HG02884 (cell line): ENCODE data around the gene DMRT3.

Experiments used
- ATAC-seq: cut with Tn5 transposase; IDR thresholded peaks from one replicate; pipeline ENCODE4 v1.9.1; 2021; ENCODE audit warnings: mild to moderate bottlenecking, moderate library complexity; ENCODE audit not compliant: unreplicated experiment

Gene DMRT3, protein sequence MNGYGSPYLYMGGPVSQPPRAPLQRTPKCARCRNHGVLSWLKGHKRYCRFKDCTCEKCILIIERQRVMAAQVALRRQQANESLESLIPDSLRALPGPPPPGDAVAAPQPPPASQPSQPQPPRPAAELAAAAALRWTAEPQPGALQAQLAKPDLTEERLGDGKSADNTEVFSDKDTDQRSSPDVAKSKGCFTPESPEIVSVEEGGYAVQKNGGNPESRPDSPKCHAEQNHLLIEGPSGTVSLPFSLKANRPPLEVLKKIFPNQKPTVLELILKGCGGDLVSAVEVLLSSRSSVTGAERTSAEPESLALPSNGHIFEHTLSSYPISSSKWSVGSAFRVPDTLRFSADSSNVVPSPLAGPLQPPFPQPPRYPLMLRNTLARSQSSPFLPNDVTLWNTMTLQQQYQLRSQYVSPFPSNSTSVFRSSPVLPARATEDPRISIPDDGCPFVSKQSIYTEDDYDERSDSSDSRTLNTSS

GRCh38 chr9:976258-976942 is at the start of gene DMRT3:
DMRT3 (plus strand) TSS chr9:976655; CDS start chr9:977002, 347 bp downstream.
- no peak for ATAC-seq

- no peak for ATAC-seq
Measured at GRCh38 chr9:926976-927375, 49.5 kb upstream of the DMRT3 start.

DNA sequence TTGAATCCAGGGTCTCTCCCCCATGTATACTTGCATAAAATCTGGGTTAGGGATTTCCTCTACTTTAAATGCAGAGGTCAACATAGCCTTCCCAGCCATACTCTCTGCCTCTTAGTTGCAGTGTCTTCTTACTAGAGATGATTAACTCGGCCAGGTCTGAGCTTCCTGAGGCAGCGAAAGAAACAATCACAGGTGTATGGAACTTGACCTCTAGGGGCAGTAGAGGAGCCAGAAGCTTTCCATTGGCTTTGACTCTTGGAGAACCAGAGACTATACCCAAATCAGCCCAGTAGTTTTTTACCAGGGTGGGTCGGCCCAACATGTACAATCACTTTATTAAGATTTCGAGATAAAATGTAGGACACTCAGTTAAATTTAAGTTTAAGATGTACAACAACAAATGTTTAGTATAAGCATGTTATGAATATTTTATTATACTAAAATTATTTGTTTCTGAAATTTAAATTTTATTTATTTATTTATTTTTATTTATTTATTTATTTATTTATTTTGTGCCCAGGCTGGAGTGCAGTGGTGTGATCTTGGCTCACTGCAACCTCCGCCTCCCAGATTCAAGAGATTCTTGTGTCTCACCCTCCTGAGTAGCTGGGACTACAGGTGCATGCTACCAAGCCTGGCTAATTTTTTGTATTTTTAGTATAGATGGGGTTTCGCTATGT is 48.0 kb upstream of the DMRT3 start:
- no peak for ATAC-seq

DNA sequence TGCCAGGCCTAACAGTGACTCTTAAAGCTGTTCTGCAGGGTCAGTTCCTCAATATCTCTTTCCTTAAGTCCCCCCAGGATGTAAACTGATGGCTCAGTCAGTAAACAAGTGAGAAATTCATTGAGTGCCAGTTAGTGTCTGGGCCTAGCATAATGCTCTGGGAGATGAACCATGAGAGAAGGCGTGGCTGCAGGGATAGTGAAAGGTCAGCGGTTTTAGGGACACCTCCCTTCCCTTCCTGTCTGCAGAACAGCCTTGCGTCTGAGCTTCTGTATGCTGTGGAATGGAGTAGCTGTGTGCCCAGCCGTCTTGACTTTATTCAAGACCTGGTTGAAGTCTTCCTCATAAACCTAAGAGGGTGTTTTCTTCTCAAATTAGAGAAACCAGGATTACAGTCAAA is 46.7 kb upstream of the DMRT3 start:
- no peak for ATAC-seq

GRCh38 chr9:933356-933755 is 43.1 kb upstream of the DMRT3 start:
- no peak for ATAC-seq

DNA sequence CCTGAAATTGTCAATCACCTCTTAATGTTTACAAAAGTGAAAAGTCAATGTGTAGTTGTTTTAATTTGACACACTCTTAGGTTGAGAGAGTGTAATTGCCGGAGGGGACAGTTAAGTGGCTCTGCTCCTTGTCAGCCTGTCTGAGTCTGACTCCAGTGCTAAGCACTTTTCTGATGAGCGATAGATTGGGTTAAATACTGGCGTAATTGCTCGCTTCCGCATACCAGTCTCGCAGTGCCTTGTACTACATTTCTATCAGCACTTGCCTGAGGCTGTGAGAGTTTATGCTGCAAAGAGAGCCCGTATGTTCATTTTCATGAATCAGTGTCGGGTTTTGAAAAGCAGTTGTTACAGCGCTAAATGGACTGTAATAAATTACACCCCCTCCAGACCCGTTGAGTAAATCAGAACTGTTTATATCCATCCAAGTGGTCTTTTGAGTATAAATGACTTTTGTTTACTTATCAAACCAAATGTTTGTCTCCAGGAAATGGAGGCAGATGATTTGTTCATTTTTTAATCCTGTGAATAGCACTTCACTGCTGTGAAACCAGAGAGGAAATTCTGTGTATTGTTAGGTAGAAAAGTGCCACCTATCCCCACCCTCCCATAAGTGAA is 41.0 kb upstream of the DMRT3 start:
- ATAC-seq = no peak

DNA sequence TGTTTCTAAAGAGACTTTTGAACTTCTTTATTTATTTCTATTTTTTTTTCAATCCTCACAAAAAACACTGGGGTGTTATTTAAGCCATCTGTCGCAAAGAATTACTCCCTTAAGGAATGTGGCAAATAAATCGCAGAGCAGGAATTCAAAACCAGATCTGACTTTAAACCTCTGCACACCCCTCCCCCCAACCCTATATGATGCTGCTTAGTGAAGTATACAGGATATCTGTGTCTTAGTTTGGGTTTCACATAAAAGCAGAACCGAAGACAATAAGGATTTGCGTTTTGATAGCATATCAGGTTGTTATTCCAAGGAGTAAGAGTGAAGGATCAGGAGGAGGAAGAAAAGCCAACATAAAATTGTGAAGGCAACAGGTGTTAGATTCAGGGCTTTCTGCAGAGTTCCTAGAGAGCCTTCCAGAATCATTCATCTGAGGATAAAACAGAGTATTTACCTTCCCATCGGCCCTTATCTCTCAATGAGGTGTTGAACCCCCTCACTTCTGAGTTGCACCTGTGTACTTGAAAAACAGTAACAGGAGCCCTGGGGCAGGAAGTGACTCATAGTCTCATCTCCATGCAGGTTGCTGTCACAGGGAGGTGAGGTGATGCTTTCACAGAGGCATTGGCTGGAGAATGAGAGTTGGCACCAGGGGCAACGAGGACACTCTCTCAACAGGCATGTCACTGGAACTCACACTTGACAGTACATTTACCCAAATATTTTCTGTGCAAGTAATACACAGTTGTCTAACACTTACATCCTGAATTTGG is 33.5 kb upstream of the DMRT3 start:
- no peak for ATAC-seq

GRCh38 chr9:947985-948384 is 28.5 kb upstream of the DMRT3 start:
- no peak for ATAC-seq

- no peak for ATAC-seq
Measured at GRCh38 chr9:948497-948896, 28.0 kb upstream of the DMRT3 start.

DNA sequence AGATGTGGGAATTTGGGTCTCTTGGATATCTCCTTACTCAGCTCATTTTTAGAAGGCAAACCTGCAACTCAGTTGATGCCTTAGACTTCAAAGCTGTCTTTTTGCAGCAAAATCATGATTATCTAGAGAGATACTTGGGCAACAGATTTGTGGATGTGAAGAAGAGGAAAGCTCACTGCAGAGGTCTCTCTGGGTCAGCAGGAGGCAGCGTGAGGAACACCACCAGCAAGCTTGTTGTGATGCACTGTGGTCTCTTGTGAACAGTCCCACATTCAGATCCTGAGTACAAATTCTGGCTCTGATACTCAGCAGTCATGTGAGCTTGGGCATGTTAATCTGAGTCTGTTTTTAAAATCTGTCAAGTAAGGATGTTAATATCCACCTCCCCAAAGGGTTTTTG is 26.3 kb upstream of the DMRT3 start:
- ATAC-seq = no peak

DNA sequence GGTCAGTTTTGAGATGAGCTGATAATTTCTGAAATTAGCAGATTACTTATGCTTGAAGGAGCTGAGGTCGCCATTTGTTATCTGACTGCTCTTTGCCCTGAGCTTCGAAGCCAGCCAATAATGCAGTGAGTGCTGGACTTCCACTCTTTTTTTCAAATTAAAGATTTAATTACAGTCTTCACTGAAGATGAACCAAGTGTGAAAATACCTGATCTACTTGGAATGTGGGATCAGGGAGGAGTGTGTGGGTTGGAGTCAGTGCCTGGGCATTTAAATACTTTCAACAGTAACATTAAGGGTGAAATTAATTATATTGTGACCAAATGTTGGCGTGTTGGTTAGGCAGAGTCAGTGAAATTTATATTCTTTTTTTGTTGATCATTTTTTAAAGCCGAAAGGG is 23.9 kb upstream of the DMRT3 start:
- no peak for ATAC-seq

DNA sequence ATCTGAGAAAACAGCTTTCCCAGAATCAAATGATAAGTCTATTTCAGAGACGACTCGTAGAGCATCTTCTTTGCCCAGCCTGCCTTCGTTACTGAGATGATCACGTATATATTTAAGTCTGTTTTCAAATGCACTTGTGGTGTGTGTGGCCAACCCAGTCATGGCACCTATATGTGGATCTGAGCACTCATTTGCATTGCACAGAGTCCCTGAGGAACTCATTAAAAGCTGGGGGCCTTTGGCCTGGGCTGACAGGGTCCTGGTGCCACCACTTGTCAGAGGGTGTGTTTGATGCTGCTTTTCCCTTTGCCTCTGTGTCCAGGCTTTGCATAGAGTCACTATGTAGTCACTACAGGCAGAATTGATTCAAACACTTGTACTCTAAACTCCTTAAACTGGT is 17.4 kb upstream of the DMRT3 start:
- ATAC-seq = no peak

GRCh38 chr9:959914-960313 is 16.5 kb upstream of the DMRT3 start:
- ATAC-seq = no peak

DNA sequence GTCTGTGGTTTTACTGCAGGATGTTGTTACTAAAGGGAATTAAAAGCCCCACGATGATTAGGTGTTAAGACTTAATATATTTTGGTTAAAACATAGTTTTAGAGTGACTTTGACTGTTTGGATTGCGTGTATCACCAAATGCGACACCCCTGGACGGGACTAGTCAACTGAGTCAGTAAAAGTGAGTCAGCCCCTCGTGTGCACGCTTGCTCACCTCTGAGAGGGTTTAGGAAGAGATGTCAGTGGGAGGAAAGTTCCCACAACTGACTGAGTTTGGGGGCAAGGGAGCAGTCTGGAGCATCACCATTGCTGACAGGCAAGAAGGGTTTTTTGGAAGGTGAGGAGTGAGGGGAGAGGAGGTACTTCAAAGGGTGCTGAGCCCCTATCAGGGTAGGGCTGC is 14.4 kb upstream of the DMRT3 start:
- no peak for ATAC-seq

GRCh38 chr9:965497-965896 is 11.0 kb upstream of the DMRT3 start:
- ATAC-seq = no peak

DNA sequence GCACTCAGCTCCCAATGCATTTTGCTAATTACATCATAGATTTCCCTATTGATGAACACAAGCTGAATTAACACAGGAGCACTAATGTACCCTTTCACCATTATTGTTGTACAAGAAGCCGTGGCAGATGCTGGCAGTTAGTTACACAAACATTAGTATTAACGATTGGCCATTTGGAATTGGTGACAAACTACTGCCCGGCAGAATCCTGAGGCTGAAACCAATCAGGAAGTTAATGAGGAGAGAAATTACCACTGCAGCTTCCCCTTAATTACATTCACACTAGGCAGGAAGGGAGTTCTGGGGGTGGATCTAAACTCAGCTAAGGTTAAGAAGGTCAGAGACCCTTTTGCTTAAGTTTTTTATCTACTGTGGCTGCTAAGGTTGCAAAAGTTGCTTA is 9.6 kb upstream of the DMRT3 start:
- no peak for ATAC-seq

DNA sequence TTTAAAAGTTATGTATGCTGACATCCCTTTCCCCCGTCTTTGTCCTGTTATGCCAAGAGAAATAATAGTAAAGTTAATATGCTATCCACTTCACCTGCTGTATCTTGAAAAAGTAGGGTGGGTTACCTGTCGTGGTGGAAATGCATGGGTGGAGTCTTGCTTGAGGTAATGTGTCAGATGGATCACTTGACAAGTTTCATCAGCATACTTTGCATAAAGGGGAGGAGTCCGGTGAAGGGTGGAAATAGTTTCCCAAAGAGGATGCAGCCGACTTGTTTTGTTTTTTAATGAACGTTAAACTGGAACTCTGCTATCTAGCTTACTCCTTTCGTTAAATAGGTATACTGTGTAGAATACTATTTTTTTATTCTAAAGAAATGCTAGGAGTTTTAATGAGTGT is 9.0 kb upstream of the DMRT3 start:
- ATAC-seq = no peak

GRCh38 chr9:967903-968641 is 8.4 kb upstream of the DMRT3 start:
- ATAC-seq = no peak

GRCh38 chr9:969310-970150 is 6.9 kb upstream of the DMRT3 start:
- ATAC-seq = no peak
